GM21447 (cell line): ENCODE measurements around the gene MGAT2.
"Not testable (repeated sequence)": the region's sequence is repeated elsewhere in the genome, so short reads cannot be mapped to it uniquely, and the experiment has no call there.

ENCODE experiments used
- ATAC-seq: cut with Tn5 transposase; IDR thresholded peaks from one replicate; pipeline ENCODE4 v1.9.1; 2021; ENCODE audit not compliant: unreplicated experiment

Gene MGAT2

GRCh38 chr14:49612251-49612650, 8.3 kb upstream of the MGAT2 start:
- no peak for ATAC-seq

- ATAC-seq: no peak
Observed at GRCh38 chr14:49612671-49613070, 7.9 kb upstream of the MGAT2 start.

GRCh38 chr14:49614196-49614595, 6.4 kb upstream of the MGAT2 start:
- no peak for ATAC-seq

- no peak for ATAC-seq
Observed at GRCh38 chr14:49615776-49616175, 4.8 kb upstream of the MGAT2 start.

- ATAC-seq: no peak
Observed at GRCh38 chr14:49617852-49618519, 2.6 kb upstream of the MGAT2 start.

- not testable (repeated sequence) for ATAC-seq
Observed at GRCh38 chr14:49619273-49619672, 1.3 kb upstream of the MGAT2 start.

GRCh38 chr14:49619730-49620129, 869 bp upstream of the MGAT2 start:
- no peak for ATAC-seq

GRCh38 chr14:49621114-49621881, 699 bp downstream of the MGAT2 start:
- peak; percentile 18 for ATAC-seq

GRCh38 chr14:49622022-49622607, 1.5 kb downstream of the MGAT2 start:
- ATAC-seq: no peak

- ATAC-seq: no peak
Observed at GRCh38 chr14:49623387-49623786, 2.8 kb downstream of the MGAT2 start.

- no peak for ATAC-seq
Observed at GRCh38 chr14:49623941-49624839, 3.6 kb downstream of the MGAT2 start.

- peak; percentile 74 for ATAC-seq
Observed at GRCh38 chr14:49633640-49634546, 13.3 kb downstream of the MGAT2 start.

GRCh38 chr14:49634547-49635334, 14.1 kb downstream of the MGAT2 start, which contains the start of gene DNAAF2:
Gene DNAAF2 (minus strand): TSS chr14:49635244. CDS start chr14:49635149, 95 bp downstream.
- peak; percentile 31 for ATAC-seq

- ATAC-seq: no peak
Observed at GRCh38 chr14:49636866-49637265, 16.3 kb downstream of the MGAT2 start.

GRCh38 chr14:49637534-49638078, 17.0 kb downstream of the MGAT2 start:
- ATAC-seq: no peak

GRCh38 chr14:49640540-49641417, 20.2 kb downstream of the MGAT2 start:
- no peak for ATAC-seq

- ATAC-seq: no peak
Observed at GRCh38 chr14:49641697-49642129, 21.1 kb downstream of the MGAT2 start.

GRCh38 chr14:49642163-49642562, 21.6 kb downstream of the MGAT2 start:
- ATAC-seq: no peak
